H9 (cell line): ENCODE results near the gene FAM240A. TPM values are rescaled to one million over a fixed set of nuclear protein-coding genes. Genes with fewer than 3 reads are reported as not detected.

Experiments used
- DNase-seq: peaks from one replicate; pipeline ENCODE4 v3.0.0-alpha.2; 2017
- H2AFZ ChIP-seq: one replicate; pipeline ENCODE4 v1.6.1; 2013; ENCODE audit warnings: mild to moderate bottlenecking, low read length, control low read depth, moderate library complexity
- H2AK5ac ChIP-seq: 2 replicates; pipeline ENCODE4 v1.6.1; 2013; ENCODE audit warnings: low read length, control low read depth, mixed read lengths; ENCODE audit not compliant: insufficient read length
- H2BK120ac ChIP-seq: one replicate; pipeline ENCODE4 v1.6.1; 2013; ENCODE audit warnings: low read depth, mild to moderate bottlenecking, low read length, control low read depth, inconsistent platforms; ENCODE audit not compliant: poor library complexity, severe bottlenecking
- H2BK12ac ChIP-seq: 2 replicates; pipeline ENCODE4 v1.6.1; 2013; ENCODE audit warnings: low read length, control low read depth, mixed read lengths, low read depth; ENCODE audit not compliant: insufficient read length
- H2BK15ac ChIP-seq: 2 replicates; pipeline ENCODE4 v1.6.1; 2013; ENCODE audit warnings: low read depth, low read length, control low read depth
- H2BK20ac ChIP-seq: one replicate; pipeline ENCODE4 v1.6.1; 2013; ENCODE audit warnings: low read depth, mild to moderate bottlenecking, low read length, control low read depth, inconsistent platforms; ENCODE audit not compliant: poor library complexity, severe bottlenecking
- H2BK5ac ChIP-seq: 2 replicates; pipeline ENCODE4 v1.6.1; 2013; ENCODE audit warnings: low read length, control low read depth, mixed read lengths; ENCODE audit not compliant: insufficient read length
- H3K14ac ChIP-seq: 2 replicates; pipeline ENCODE4 v1.6.1; 2013; ENCODE audit warnings: low read length, control low read depth; ENCODE audit not compliant: insufficient read depth
- H3K18ac ChIP-seq: 2 replicates; pipeline ENCODE4 v1.6.1; 2013; ENCODE audit warnings: low read depth, mild to moderate bottlenecking, mixed read lengths, low read length, control low read depth; ENCODE audit not compliant: insufficient read length
- H3K23ac ChIP-seq: 2 replicates; pipeline ENCODE4 v1.6.1; 2013; ENCODE audit warnings: low read length, control low read depth, mixed read lengths, low read depth; ENCODE audit not compliant: insufficient read length
- H3K23me2 ChIP-seq: 2 replicates; pipeline ENCODE4 v1.6.1; 2013; ENCODE audit warnings: low read depth, mild to moderate bottlenecking, mixed read lengths, low read length, control low read depth; ENCODE audit not compliant: insufficient read length, poor library complexity, severe bottlenecking
- H3K27ac ChIP-seq: 2 replicates; pipeline ENCODE4 v1.5.1; 2013; ENCODE audit warnings: low read length, control low read depth, mixed read lengths, low read depth; ENCODE audit not compliant: insufficient read length
- H3K27me3 ChIP-seq: 2 replicates; pipeline ENCODE4 v1.6.1; 2013; ENCODE audit warnings: low read length, control low read depth, inconsistent platforms; ENCODE audit not compliant: insufficient read depth
- H3K4ac ChIP-seq: 2 replicates; pipeline ENCODE4 v1.6.1; 2013; ENCODE audit warnings: low read depth, mild to moderate bottlenecking, control low read depth, inconsistent platforms, low read length, moderate library complexity
- H3K4me1 ChIP-seq: 2 replicates; pipeline ENCODE4 v1.6.1; 2013; ENCODE audit warnings: low read length, control low read depth, inconsistent platforms; ENCODE audit not compliant: insufficient read depth
- H3K4me2 ChIP-seq: 2 replicates; pipeline ENCODE4 v1.6.1; 2013; ENCODE audit warnings: low read length, control low read depth, mixed read lengths; ENCODE audit not compliant: insufficient read length, insufficient read depth
- H3K56ac ChIP-seq: 2 replicates; pipeline ENCODE4 v1.6.1; 2013; ENCODE audit warnings: low read depth, mild to moderate bottlenecking, mixed read lengths, low read length, control low read depth; ENCODE audit not compliant: insufficient read length
- H3K79me1 ChIP-seq: 2 replicates; pipeline ENCODE4 v1.6.1; 2013; ENCODE audit warnings: low read depth, mild to moderate bottlenecking, moderate library complexity, low read length, control low read depth, inconsistent platforms; ENCODE audit not compliant: insufficient read depth, poor library complexity, severe bottlenecking
- H3K79me2 ChIP-seq: 2 replicates; pipeline ENCODE4 v1.6.1; 2013; ENCODE audit warnings: low read length, control low read depth, inconsistent platforms; ENCODE audit not compliant: insufficient read depth
- H3K9ac ChIP-seq: 2 replicates; pipeline ENCODE4 v1.6.1; 2013; ENCODE audit warnings: low read length, control low read depth, mixed read lengths; ENCODE audit not compliant: insufficient read length; ENCODE audit errors: extremely low read depth
- H3K9me3 ChIP-seq: one replicate; pipeline ENCODE4 v1.6.1; 2013; ENCODE audit warnings: low read depth, low read length, inconsistent platforms; ENCODE audit not compliant: control insufficient read depth
- H3T11ph ChIP-seq: one replicate; pipeline ENCODE4 v1.6.1; 2013; ENCODE audit warnings: mild to moderate bottlenecking, low read length, control low read depth, inconsistent platforms
- H4K20me1 ChIP-seq: one replicate; pipeline ENCODE4 v1.6.1; 2013; ENCODE audit not compliant: control insufficient read depth, insufficient read length, insufficient read depth
- H4K5ac ChIP-seq: 2 replicates; pipeline ENCODE4 v1.6.1; 2013; ENCODE audit warnings: low read depth, mild to moderate bottlenecking, mixed read lengths, low read length, control low read depth; ENCODE audit not compliant: insufficient read length
- H4K8ac ChIP-seq: replicated peaks from 2 replicates; pipeline ENCODE4 v1.6.1; 2013; ENCODE audit warnings: low read length, control low read depth, mixed read lengths, low read depth; ENCODE audit not compliant: insufficient read length
- H4K91ac ChIP-seq: 2 replicates; pipeline ENCODE4 v1.6.1; 2013; ENCODE audit warnings: low read depth, mild to moderate bottlenecking, moderate library complexity, mixed read lengths, low read length, control low read depth; ENCODE audit not compliant: insufficient read length
- H3K27ac Mint-ChIP-seq, 3 experiments: 2 replicates in 2 of 3; 3 replicates in 1 of 3; pipeline ENCODE4 v1.8.0; 2020 to 2021; ENCODE audit warnings: mixed read lengths in 3 of 3, mild to moderate bottlenecking in 1 of 3, moderate library complexity in 1 of 3
- H3K27me3 Mint-ChIP-seq: 2 replicates; pipeline ENCODE4 v1.8.0; 2021; ENCODE audit warnings: low read depth, mild to moderate bottlenecking, moderate library complexity, mixed read lengths
- H3K36me3 Mint-ChIP-seq, 3 experiments: 2 replicates in 2 of 3; 3 replicates in 1 of 3; pipeline ENCODE4 v1.8.0; 2020 to 2021; ENCODE audit warnings: low read depth in 3 of 3, mixed read lengths in 3 of 3; ENCODE audit not compliant: insufficient read depth in 1 of 3
- H3K4me1 Mint-ChIP-seq, 2 experiments: 2 replicates each; pipeline ENCODE4 v1.8.0; 2020; ENCODE audit warnings: mixed read lengths in 2 of 2
- H3K4me3 Mint-ChIP-seq, 2 experiments: 2 replicates in 1 of 2; 3 replicates in 1 of 2; pipeline ENCODE4 v1.8.0; 2020 to 2021; ENCODE audit warnings: mild to moderate bottlenecking in 2 of 2, mixed read lengths in 2 of 2, moderate library complexity in 1 of 2
- H3K9me3 Mint-ChIP-seq, 2 experiments: 2 replicates in 1 of 2; 3 replicates in 1 of 2; pipeline ENCODE4 v1.8.0; 2020; ENCODE audit warnings: mild to moderate bottlenecking in 2 of 2, mixed read lengths in 2 of 2, moderate library complexity in 1 of 2
- WGBS: extraction: QIAGEN DNeasy Blood & Tissue Kit; methylation state at CpG from one replicate; pipeline ENCODE4 v1.1.7; 2013; ENCODE audit warnings: missing lambda C conversion rate, low lambda C conversion rate, mixed read lengths; ENCODE audit not compliant: insufficient read length; ENCODE audit errors: extremely low coverage; 5-methylcytosine and 5-hydroxymethylcytosine counted together
- total RNA-seq: library from RNA; stranded (reverse); gene quantifications from 2 replicates; pipeline ENCODE4 v1.2.1, GENCODE V29; 2021
- TF ChIP-seq, protein P1 (sequence below): fragments of 200-600 bp; sonication (generic); conservative IDR thresholded peaks from 3 replicates; pipeline ENCODE4 v1.8.0; 2021; ENCODE audit warnings: antibody characterized with exemption, mild to moderate bottlenecking

The FAM240A gene
- total RNA-seq, 1 experiment from 2014 or later: 0.11 TPM

DNA sequence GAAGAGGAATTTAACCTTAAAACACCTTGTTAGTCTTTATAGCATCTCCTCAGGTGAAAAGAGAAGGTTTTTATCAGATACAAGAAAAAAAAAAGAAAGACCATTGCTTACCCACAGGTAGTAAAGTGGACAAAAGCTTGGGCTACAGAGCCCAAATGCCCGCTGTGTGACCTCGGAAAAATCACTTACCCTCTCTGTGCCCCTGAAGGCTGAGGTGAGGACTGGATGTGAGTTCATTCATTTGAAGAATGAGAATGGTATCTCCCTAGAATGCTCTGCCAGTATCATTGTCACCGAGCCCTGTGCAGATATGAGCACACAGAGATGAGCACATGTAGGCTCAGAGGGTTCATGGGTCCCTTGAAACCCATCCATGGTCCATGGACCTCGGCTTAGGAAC is 17.6 kb upstream of the FAM240A start:
- H4K91ac ChIP-seq: no peak overlapping the region
- no peak overlapping the region for H2BK20ac ChIP-seq
- H3K79me1 ChIP-seq: no peaks in the 10 kb centered on the region
- no peak overlapping the region for H3K27ac Mint-ChIP-seq
- H2BK5ac ChIP-seq: no peak overlapping the region
- no peak overlapping the region for H3K56ac ChIP-seq
- no peak overlapping the region for H3T11ph ChIP-seq
- no peak overlapping the region for H2AFZ ChIP-seq
- peaks cover 18% of the 10 kb centered on the region; the same call in 1 of the 2 replicates for H3K4me1 ChIP-seq
- no peak overlapping the region for H3K4me2 ChIP-seq
- H3K23me2 ChIP-seq: no peaks in the 10 kb centered on the region
- H2BK15ac ChIP-seq: 0 out of 2 replicates have a peak overlapping the region, but pooled peaks have one; percentile 52
- H3K79me2 ChIP-seq: no peaks in the 10 kb centered on the region
- H3K36me3 Mint-ChIP-seq: peaks cover 23 to 33% (median 29%) of the 10 kb centered on the region in 3 experiments
- H4K20me1 ChIP-seq: no peaks in the 10 kb centered on the region
- H2BK12ac ChIP-seq: no peak overlapping the region
- no peak overlapping the region for H4K5ac ChIP-seq
- no peak overlapping the region for H3K23ac ChIP-seq
- peaks cover 30 to 37% of the 10 kb centered on the region in 2 experiments for H3K9me3 Mint-ChIP-seq
- no peak overlapping the region for H2AK5ac ChIP-seq
- H4K8ac ChIP-seq: no peak overlapping the region
- no peak overlapping the region for H3K4me3 Mint-ChIP-seq
- no peaks in the 10 kb centered on the region for H3K27me3 ChIP-seq
- TF ChIP-seq, protein P1, sequence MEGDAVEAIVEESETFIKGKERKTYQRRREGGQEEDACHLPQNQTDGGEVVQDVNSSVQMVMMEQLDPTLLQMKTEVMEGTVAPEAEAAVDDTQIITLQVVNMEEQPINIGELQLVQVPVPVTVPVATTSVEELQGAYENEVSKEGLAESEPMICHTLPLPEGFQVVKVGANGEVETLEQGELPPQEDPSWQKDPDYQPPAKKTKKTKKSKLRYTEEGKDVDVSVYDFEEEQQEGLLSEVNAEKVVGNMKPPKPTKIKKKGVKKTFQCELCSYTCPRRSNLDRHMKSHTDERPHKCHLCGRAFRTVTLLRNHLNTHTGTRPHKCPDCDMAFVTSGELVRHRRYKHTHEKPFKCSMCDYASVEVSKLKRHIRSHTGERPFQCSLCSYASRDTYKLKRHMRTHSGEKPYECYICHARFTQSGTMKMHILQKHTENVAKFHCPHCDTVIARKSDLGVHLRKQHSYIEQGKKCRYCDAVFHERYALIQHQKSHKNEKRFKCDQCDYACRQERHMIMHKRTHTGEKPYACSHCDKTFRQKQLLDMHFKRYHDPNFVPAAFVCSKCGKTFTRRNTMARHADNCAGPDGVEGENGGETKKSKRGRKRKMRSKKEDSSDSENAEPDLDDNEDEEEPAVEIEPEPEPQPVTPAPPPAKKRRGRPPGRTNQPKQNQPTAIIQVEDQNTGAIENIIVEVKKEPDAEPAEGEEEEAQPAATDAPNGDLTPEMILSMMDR: no peak
- no peak for DNase-seq
- H3K4me1 Mint-ChIP-seq: peaks cover 35 to 41% of the 10 kb centered on the region in 2 experiments
- no peak overlapping the region for H3K18ac ChIP-seq
- H3K4ac ChIP-seq: no peak overlapping the region
- H3K9ac ChIP-seq: no peak overlapping the region
- H3K14ac ChIP-seq: no peak overlapping the region
- H3K27ac ChIP-seq: no peak overlapping the region
- WGBS: no CpG with 5 or more reads among the region's 4 CpGs
- H3K9me3 ChIP-seq: no peaks in the 10 kb centered on the region
- H2BK120ac ChIP-seq: no peak overlapping the region
- H3K27me3 Mint-ChIP-seq: peaks cover 8% of the 10 kb centered on the region
